Fibroblast of mammary gland (primary cell): ENCODE data around the gene SLC29A2.

Source experiments
- DNase-seq: peaks from one replicate; pipeline ENCODE4 v3.0.0-alpha.2; 2010; ENCODE audit warnings: low read depth
- H3K4me3 ChIP-seq: 2 replicates; pipeline ENCODE4 v1.5.1; 2011; ENCODE audit warnings: low read depth, mild to moderate bottlenecking, low read length, moderate library complexity; ENCODE audit not compliant: control insufficient read depth
- CTCF ChIP-seq: conservative IDR thresholded peaks from 2 replicates; pipeline ENCODE4 v1.5.1; 2011; ENCODE audit warnings: low read depth, low read length, inconsistent platforms; ENCODE audit not compliant: control insufficient read depth, insufficient read depth

SLC29A2 gene

DNA sequence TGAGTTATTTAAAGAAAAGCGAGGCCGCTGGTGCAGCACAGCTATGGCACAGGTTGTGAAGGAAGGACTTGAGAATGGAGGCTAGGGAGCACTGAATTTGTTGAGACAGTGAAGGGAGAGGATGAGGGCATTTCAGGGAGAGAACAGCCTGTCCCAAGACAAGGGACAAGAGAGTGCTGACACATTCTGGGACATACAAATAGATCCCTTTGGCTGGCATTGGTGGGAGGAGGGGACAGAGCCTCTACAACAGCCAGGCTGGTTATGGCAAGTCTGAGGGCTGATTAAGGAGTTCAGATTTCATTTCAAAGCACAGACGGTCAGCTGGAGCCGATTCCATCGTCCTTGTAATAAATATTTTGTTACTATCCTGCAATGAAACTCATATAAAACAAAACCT, 1.7 kb upstream of the SLC29A2 start:
- TF ChIP-seq CTCF = no peak
- no peak overlapping the region for H3K4me3 ChIP-seq
- no peak for DNase-seq

DNA sequence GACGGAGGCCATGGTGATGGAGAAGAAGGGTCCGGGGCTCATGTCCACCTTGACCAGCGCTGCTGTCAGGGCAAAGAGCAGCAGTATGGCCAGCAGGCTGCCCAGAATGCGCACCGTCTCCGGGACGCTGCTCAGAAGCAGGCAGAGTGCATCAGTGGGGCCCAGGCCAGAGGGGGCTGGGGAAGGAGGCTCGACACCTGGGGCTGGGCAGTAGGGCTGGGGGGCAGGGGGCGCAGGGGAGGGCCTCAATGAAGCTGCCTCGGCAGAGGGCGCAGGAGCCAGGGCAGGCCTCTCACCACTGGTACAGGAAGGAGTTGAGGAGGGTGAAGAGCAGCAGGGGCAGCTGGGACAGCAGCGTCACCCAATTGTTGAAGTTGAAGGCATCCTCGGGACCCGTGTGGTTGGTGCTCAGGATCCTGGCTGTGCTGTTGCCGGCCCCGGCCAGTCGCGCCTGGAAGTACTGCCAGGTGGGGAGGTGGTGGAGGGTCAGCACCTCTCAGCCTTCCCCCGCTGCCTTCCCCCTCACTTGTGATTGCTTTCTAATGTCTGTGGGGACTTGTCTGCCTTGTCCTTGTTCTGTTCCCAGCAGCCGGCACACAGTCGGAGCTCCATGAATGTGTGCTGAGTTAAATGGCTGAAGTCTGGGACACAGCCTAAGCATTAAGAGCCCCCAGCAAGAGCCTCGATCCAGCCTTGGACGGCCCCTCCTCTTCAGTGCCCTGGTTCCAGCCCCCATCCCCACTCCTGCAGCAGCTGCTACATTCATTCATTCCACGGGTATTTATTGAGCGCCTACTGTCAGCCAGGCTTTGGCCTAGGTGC, 2.3 kb downstream of the SLC29A2 start:
- H3K4me3 ChIP-seq = no peak overlapping the region
- TF ChIP-seq CTCF = no peak
- DNase-seq = no peak

- TF ChIP-seq CTCF = no peak
- no peak for DNase-seq
- H3K4me3 ChIP-seq = no peak overlapping the region
Measured at GRCh38 chr11:66368484-66368883, 3.1 kb downstream of the SLC29A2 start.

- no peak overlapping the region for H3K4me3 ChIP-seq
- no peak for DNase-seq
- no peak for TF ChIP-seq CTCF
Measured at GRCh38 chr11:66367561-66368312, 3.8 kb downstream of the SLC29A2 start.

- no peak overlapping the region for H3K4me3 ChIP-seq
- no peak for TF ChIP-seq CTCF
- DNase-seq = no peak
Measured at GRCh38 chr11:66366844-66367477, 4.6 kb downstream of the SLC29A2 start.

DNA sequence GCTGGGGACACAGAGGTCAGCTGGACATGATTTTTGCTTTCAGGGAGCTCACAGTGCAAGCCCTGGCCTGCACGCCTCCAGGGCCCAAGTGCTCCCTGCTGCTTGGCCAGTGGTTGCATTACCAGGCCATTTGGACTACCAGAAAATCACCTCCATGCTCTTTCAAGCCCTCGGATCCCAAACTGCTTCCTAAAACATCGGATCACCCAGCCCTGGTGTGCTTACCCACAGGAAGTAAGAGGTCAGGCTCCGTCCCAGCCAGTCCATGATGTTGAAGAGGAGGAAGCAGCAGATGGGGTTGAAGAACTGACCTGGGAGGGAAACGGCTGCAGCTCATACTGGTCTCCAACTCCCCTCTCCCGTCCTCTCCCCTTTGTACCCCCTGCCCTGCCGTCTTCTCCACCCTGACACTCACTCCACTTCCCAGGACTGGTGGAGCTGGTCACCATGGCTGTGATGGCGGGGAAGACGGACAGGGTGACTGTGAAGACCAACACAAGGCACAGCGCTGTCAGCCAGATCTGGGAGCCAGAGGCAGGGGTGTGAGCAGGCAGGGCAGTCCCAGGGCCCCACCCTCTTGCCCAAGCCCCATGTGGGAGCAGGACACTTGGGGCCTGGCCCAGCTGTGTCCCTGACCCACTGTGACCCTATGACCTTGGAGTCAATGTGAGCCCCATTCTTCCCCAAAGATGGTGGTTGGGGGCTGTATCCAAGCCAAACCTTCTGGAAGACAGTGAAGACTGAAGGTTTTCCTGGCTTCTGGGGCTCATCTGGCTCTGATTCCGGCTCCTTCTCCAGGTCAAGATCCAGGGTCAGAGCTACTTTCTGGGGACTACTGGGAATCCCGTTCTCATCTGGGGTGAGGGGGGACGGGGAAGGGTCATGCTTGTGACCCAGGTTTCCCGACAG, 5.6 kb downstream of the SLC29A2 start:
- no peak overlapping the region for H3K4me3 ChIP-seq
- DNase-seq = no peak

More for the DNA sequence above, 5.6 kb downstream of the SLC29A2 start:
- no peak for TF ChIP-seq CTCF
